Ishikawa (cell line): Measurements from ENCODE around the gene MPC2.

Source experiments
- CEBPB ChIP-seq: IDR thresholded peaks from 2 replicates; pipeline ENCODE4 v1.6.1; 2012
- CREB1 ChIP-seq: IDR thresholded peaks from 2 replicates; pipeline ENCODE4 v1.6.1; 2012; ENCODE audit warnings: low read depth
- EGR1 ChIP-seq: IDR thresholded peaks from 2 replicates; pipeline ENCODE4 v1.6.1; 2012
- EP300 ChIP-seq: IDR thresholded peaks from 2 replicates; pipeline ENCODE4 v1.6.1; 2012; ENCODE audit warnings: borderline replicate concordance
- FOXM1 ChIP-seq: IDR thresholded peaks from 2 replicates; pipeline ENCODE4 v1.6.1; 2012; ENCODE audit warnings: low read depth, borderline replicate concordance
- MAX ChIP-seq: IDR thresholded peaks from 2 replicates; pipeline ENCODE4 v1.6.1; 2012
- RAD21 ChIP-seq: IDR thresholded peaks from 2 replicates; pipeline ENCODE4 v1.6.1; 2012; ENCODE audit warnings: low read depth
- REST ChIP-seq: IDR thresholded peaks from 2 replicates; pipeline ENCODE4 v1.6.1; 2012; ENCODE audit warnings: low read depth, mild to moderate bottlenecking
- TAF1 ChIP-seq: IDR thresholded peaks from 2 replicates; pipeline ENCODE4 v1.6.1; 2012; ENCODE audit warnings: low read depth, mild to moderate bottlenecking
- TEAD4 ChIP-seq: IDR thresholded peaks from 2 replicates; pipeline ENCODE4 v1.6.1; 2012
- USF1 ChIP-seq: IDR thresholded peaks from 2 replicates; pipeline ENCODE4 v1.6.1; 2012
- YY1 ChIP-seq: IDR thresholded peaks from 2 replicates; pipeline ENCODE4 v1.6.1; 2012; ENCODE audit warnings: low read depth
- ZBTB7A ChIP-seq: IDR thresholded peaks from 2 replicates; pipeline ENCODE4 v1.6.1; 2012; ENCODE audit warnings: low read depth

- TF ChIP-seq RAD21 (no peak), EP300 (no peak), CEBPB (no peak), CREB1 (no peak), REST (no peak), MAX (no peak), ZBTB7A (no peak), EGR1 (no peak), YY1 (no peak), TAF1 (no peak), FOXM1 (no peak), USF1 (no peak), TEAD4 (no peak)
Observed at GRCh38 chr1:167984886-167985489, 48.1 kb upstream of the MPC2 start.
